Tibial nerve (tissue), 4 donors: ENCODE measurements around the gene TREML2. TPM values are rescaled to one million over a fixed set of nuclear protein-coding genes. Genes with fewer than 3 reads are reported as not detected.
"Not testable (repeated sequence)": the region's sequence is repeated elsewhere in the genome, so short reads cannot be mapped to it uniquely, and the experiment has no call there.

Source experiments
- DNase-seq, 2 donors: peaks; one replicate each; pipeline ENCODE4 v3.0.0-alpha.2; 2019; ENCODE audit warnings: low spot score in 2 of 2
- H3K27ac ChIP-seq, 4 donors: fragments of 200-600 bp; sonication (generic) in 3 of 4; one replicate each; pipeline ENCODE4 v1.5.1; 2017 to 2019; ENCODE audit warnings: mild to moderate bottlenecking in 1 of 4
- H3K27me3 ChIP-seq, 2 donors: fragments of 200-600 bp; sonication (generic) in 1 of 2; one replicate each; pipeline versions ENCODE4 v1.5.1 to v1.6.0; 2017 to 2019
- H3K36me3 ChIP-seq, 3 donors: fragments of 200-600 bp; sonication (generic); one replicate each; pipeline ENCODE4 v1.5.1; 2018 to 2019
- H3K4me1 ChIP-seq, 4 donors: fragments of 200-600 bp; sonication (generic) in 3 of 4; one replicate each; pipeline ENCODE4 v1.5.1; 2017 to 2019
- H3K4me3 ChIP-seq, 4 donors: fragments of 200-600 bp; sonication (generic) in 3 of 4; one replicate each; pipeline ENCODE4 v1.5.1; 2017 to 2019; ENCODE audit warnings: mild to moderate bottlenecking in 1 of 4, moderate library complexity in 1 of 4
- H3K9me3 ChIP-seq, 4 donors: fragments of 200-600 bp; sonication (generic) in 3 of 4; one replicate each; pipeline ENCODE4 v1.5.1; 2017 to 2019
- EP300 ChIP-seq, 2 donors: sonication (generic); formaldehyde crosslinking; IDR thresholded peaks; one replicate each; pipeline ENCODE4 v1.6.1; 2017; ENCODE audit warnings: antibody characterized with exemption in 2 of 2, mild to moderate bottlenecking in 1 of 2
- POLR2A ChIP-seq, 2 donors: fragments of 450-650 bp; IDR thresholded peaks; one replicate each; pipeline ENCODE4 v1.6.1; 2017; ENCODE audit warnings: antibody characterized with exemption in 2 of 2, mild to moderate bottlenecking in 2 of 2, moderate library complexity in 2 of 2
- WGBS, 2 donors: methylation state at CpG; one replicate each; pipeline ENCODE4 v1.1.5; 2018; 5-methylcytosine and 5-hydroxymethylcytosine counted together
- total RNA-seq, 4 donors: library from RNA; depleted of rRNA; stranded (reverse); fragments of >200 nt; gene quantifications; one replicate each; pipeline ENCODE4 v1.1.0, GENCODE V29; 2016
- TF ChIP-seq, protein P1 (sequence below), 5 experiments: fragments of 200-600 bp in 3 of 5; fragments of 450-650 bp in 2 of 5; sonication (generic) in 3 of 5; IDR thresholded peaks; one replicate each; pipeline ENCODE4 v1.5.1; 2016 to 2019; ENCODE audit warnings: antibody characterized with exemption in 5 of 5, mild to moderate bottlenecking in 3 of 5, moderate library complexity in 2 of 5

The TREML2 gene
- total RNA-seq, 4 donors from 2014 or later: not detected

DNA sequence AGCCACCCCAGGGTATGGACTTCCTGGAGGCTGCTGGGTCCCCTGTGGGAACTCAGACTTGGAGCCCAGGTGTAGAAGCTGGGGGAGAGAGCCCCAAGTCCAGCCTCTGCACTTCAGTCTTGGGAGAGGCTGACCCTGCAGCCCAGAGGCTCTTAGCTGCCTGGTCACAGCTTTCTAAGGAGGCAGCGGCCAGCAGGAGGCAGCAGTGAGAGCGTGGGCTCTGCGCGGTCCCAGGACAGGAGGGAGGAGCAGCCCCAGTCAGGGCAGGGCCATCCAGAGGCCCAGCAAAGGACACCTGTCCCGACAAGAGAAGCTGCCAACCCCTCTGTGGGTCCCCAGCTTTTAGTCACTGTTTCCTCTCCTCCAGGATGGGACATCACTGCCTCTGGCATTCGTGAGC, 9.4 kb downstream of the TREML2 start:
- H3K4me1 ChIP-seq: no peaks in the 10 kb centered on the region
- no peaks in the 10 kb centered on the region for H3K36me3 ChIP-seq
- peaks cover 0 to 25% (median 0%) of the 10 kb centered on the region in 4 donors for H3K9me3 ChIP-seq
- H3K4me3 ChIP-seq: no peak overlapping the region
- DNase-seq: no peak
- TF ChIP-seq, protein P1, sequence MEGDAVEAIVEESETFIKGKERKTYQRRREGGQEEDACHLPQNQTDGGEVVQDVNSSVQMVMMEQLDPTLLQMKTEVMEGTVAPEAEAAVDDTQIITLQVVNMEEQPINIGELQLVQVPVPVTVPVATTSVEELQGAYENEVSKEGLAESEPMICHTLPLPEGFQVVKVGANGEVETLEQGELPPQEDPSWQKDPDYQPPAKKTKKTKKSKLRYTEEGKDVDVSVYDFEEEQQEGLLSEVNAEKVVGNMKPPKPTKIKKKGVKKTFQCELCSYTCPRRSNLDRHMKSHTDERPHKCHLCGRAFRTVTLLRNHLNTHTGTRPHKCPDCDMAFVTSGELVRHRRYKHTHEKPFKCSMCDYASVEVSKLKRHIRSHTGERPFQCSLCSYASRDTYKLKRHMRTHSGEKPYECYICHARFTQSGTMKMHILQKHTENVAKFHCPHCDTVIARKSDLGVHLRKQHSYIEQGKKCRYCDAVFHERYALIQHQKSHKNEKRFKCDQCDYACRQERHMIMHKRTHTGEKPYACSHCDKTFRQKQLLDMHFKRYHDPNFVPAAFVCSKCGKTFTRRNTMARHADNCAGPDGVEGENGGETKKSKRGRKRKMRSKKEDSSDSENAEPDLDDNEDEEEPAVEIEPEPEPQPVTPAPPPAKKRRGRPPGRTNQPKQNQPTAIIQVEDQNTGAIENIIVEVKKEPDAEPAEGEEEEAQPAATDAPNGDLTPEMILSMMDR (IDR thresholded peaks at IDR 0.05): peak in 1 of 5 experiments; percentile 6
- no peak for TF ChIP-seq EP300 (IDR thresholded peaks at IDR 0.05)
- WGBS, 2 donors: 32 to 39% methylated on average over 3 to 4 of the region's 6 CpGs
- H3K27me3 ChIP-seq: peaks cover 0 to 5% of the 10 kb centered on the region in 2 donors
- no peak overlapping the region for H3K27ac ChIP-seq

DNA sequence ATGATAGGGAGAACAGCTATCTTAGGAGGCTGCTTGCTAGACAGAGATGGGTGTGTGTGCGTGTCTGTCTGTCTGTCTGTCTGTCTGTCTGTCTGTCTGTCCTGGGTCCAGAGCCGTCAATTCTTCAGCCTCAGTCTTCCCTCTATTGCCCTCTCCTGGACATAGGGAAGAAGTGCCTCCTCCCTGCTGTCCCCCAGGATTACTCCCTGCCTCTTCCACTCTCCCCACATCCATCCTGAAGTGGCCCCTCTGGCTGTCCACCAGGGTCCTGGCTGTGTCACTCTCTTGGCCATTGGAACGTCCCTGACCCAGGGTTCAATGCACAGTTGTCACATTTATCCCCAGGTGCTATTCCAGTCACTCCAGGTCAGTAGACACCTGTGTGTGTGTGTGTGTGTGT, 10.2 kb downstream of the TREML2 start:
- no peaks in the 10 kb centered on the region for H3K36me3 ChIP-seq
- peaks cover 0 to 5% of the 10 kb centered on the region in 2 donors for H3K27me3 ChIP-seq
- DNase-seq: no peak
- H3K27ac ChIP-seq: no peak overlapping the region
- 69 to 82% methylated on average over 3 of the region's 3 CpGs for WGBS, 2 donors
- no peak for TF ChIP-seq POLR2A (IDR thresholded peaks at IDR 0.05)
- no peak for TF ChIP-seq EP300 (IDR thresholded peaks at IDR 0.05)
- TF ChIP-seq, protein P1 (IDR thresholded peaks at IDR 0.05): no peak
- no peak overlapping the region for H3K4me3 ChIP-seq
- H3K9me3 ChIP-seq: peaks cover 0 to 25% (median 0%) of the 10 kb centered on the region in 4 donors
- no peaks in the 10 kb centered on the region for H3K4me1 ChIP-seq

DNA sequence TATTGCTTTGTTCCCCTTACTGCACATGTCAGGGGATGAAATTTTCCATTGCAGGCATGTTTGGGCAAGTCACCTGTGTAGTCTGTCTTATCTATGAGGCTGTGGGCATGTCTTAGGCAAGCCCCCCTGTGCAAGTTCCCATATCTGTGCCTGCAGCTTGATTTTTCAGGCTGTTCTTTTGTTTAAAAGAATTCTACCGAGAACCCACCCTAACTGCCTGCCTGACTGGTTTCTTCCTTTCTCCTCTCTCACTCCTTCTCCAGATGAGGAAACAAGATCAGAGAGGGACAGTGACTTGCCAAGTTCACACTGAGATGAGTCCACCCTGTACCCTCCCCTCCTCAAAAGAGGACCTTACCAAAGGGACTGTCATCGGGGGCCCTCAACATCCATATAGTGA, 11.0 kb downstream of the TREML2 start:
- WGBS, 2 donors: 66 to 94% methylated on average over 2 of the region's 2 CpGs
- TF ChIP-seq POLR2A (IDR thresholded peaks at IDR 0.05): no peak
- no peak for TF ChIP-seq EP300 (IDR thresholded peaks at IDR 0.05)
- TF ChIP-seq, protein P1 (IDR thresholded peaks at IDR 0.05): no peak
- Histone ChIP-seq H3K36me3 (no peaks in the 10 kb centered on the region), H3K4me1 (no peaks in the 10 kb centered on the region), H3K4me3 (no peak overlapping the region), H3K27me3 (peaks cover 0 to 5% of the 10 kb centered on the region in 2 donors), H3K27ac (no peak overlapping the region), H3K9me3 (peaks cover 0 to 25% (median 0%) of the 10 kb centered on the region in 4 donors)
- no peak for DNase-seq

DNA sequence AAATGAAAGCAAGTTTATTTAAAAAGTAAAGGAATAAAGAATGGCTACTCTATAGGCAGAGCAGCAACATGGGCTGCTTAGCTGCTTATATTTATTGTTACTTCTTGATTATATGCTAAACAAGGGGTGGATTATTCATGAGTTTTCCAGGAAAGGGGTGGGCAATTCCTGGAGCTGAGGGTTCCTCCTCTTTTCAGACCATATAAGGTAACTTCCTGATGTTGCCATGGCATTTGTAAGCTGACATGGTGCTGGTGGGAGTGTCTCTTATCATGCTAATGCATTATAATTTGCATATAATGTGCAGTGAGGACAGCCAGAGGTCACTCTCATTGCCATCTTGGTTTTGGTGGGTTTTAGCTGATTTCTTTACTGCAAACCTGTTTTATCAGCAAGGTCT, 11.9 kb downstream of the TREML2 start:
- H3K27ac ChIP-seq, H3K36me3 ChIP-seq, H3K4me1 ChIP-seq, H3K27me3 ChIP-seq, DNase-seq, H3K4me3 ChIP-seq: not testable (repeated sequence)
- H3K9me3 ChIP-seq: peaks cover 0 to 25% (median 0%) of the 10 kb centered on the region in 4 donors

DNA sequence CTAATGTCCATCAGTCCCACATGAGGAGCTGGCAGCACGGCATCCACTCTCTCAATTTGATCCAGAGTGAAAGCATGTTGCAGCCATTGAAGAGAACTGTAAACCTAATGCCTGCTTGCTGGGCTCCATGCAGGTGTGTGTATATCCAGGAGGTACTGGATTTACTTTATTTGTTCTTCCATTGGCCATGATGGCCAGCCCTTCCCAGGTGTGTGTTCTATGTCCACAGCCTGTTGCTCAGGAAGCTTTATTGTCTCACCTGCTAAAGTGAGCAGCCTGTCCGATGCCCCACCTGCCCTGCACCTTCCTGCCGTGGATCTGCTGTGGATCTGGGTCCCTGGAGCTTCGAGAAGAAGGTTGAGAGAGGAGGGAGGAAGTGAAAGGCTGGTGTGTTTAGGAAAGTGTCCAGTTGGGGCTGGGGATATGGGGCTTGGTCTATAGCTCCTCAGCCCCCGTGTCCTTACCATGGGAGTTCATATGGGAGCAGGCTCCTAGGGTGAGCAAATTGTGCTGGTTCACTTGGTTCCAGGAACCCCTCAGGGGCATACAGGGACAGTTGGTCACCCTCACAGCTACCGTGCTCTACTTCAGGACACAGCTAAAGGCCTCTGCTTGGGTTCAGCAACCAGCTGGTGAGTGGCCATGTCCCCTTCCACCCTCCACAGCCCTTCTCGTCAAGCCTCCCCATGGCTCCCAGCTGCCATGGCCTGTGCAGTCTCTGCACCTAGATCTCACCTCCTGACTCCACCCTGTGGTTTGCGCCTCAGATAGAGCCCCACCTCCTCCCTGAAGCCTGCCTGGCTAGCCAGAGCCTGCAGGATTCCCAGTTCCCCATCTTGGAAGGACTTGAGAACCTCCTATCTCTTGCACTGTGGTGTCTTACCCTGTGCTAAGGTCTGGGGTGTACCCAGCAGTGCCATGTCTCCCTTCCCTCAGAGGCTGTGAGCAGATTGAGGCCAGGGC, 12.7 kb downstream of the TREML2 start:
- TF ChIP-seq EP300 (IDR thresholded peaks at IDR 0.05) (no peak), POLR2A (IDR thresholded peaks at IDR 0.05) (no peak)
- TF ChIP-seq, protein P1 (IDR thresholded peaks at IDR 0.05): no peak
- Histone ChIP-seq H3K36me3 (no peaks in the 10 kb centered on the region), H3K9me3 (peaks cover 0 to 25% (median 0%) of the 10 kb centered on the region in 4 donors), H3K27ac (no peak overlapping the region), H3K27me3 (no peaks in the 10 kb centered on the region), H3K4me3 (no peak overlapping the region), H3K4me1 (no peaks in the 10 kb centered on the region)
- WGBS, 2 donors: 76 to 84% methylated on average over 8 of the region's 8 CpGs
- DNase-seq: no peak
